ENCODE measurements around the gene PDZRN3. TPM values are rescaled to one million over a fixed set of nuclear protein-coding genes. Genes with fewer than 3 reads are reported as not detected.

The PDZRN3 gene
- total RNA-seq, 1 donor from 2014 or later = 3.4 TPM

- Mint-ChIP-seq H3K36me3 (no peaks in the 10 kb centered on the region), H3K4me1 (peaks cover 5% of the 10 kb centered on the region), H3K4me3 (no peak overlapping the region), H3K27me3 (ENCODE audit: insufficient read depth, low read depth) (no peaks in the 10 kb centered on the region), H3K9me3 (no peaks in the 10 kb centered on the region), H3K27ac (no peak overlapping the region)
- Histone ChIP-seq H3K4me3 (no peak overlapping the region), H3K79me2 (ENCODE audit: low read depth) (no peaks in the 10 kb centered on the region), H3K36me3 (no peaks in the 10 kb centered on the region), H3K27me3 (no peaks in the 10 kb centered on the region), H3K4me1 (no peaks in the 10 kb centered on the region), H3K27ac (no peak overlapping the region), H3K9me3 (ENCODE audit: low read depth) (no peaks in the 10 kb centered on the region), H2AFZ (replicated peaks) (no peak overlapping the region), H4K20me1 (ENCODE audit: low read depth) (no peaks in the 10 kb centered on the region), H3K9ac (no peak overlapping the region), H3K4me2 (no peak overlapping the region), H3F3A (ENCODE audit: low read depth) (no peaks in the 10 kb centered on the region)
- DNase-seq (ENCODE audit: low spot score) = no peak
- TF ChIP-seq EZH2 (IDR thresholded peaks at IDR 0.05) (no peak), EZH2phosphoT487 (IDR thresholded peaks at IDR 0.05) (no peak), CTCF (IDR thresholded peaks at IDR 0.05) (no peak)
Measured at GRCh38 chr3:73448041-73448440, 176.7 kb downstream of the PDZRN3 start.

DNA sequence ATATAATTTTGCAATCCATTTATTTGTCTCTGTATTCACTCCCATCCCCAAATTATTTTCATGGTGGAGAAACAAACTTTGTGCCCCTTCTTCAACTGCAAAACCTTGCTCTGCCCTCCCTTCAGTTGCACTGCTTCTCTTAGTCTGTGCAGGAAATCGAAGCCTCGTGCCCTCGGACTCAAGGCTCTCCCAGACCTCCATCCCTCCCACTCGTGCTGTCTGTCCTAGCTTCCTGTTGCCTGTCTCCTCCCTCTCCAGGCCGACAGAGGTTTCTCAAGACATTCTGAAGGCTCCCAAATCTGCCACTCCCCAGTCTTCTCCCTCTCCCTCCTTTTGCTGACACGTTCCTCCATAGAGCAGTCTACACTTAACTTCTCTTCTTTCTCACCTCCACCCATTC is 177.6 kb downstream of the PDZRN3 start:
- Histone ChIP-seq H3K27ac (no peak overlapping the region), H3K79me2 (ENCODE audit: low read depth) (no peaks in the 10 kb centered on the region), H3K4me3 (no peak overlapping the region), H3K9ac (no peak overlapping the region), H4K20me1 (ENCODE audit: low read depth) (no peaks in the 10 kb centered on the region), H3K27me3 (no peaks in the 10 kb centered on the region), H3K4me1 (no peaks in the 10 kb centered on the region), H2AFZ (replicated peaks) (no peak overlapping the region), H3K36me3 (no peaks in the 10 kb centered on the region), H3K4me2 (no peak overlapping the region), H3F3A (ENCODE audit: low read depth) (no peaks in the 10 kb centered on the region), H3K9me3 (ENCODE audit: low read depth) (no peaks in the 10 kb centered on the region)
- TF ChIP-seq CTCF (IDR thresholded peaks at IDR 0.05) (no peak), EZH2 (IDR thresholded peaks at IDR 0.05) (no peak), EZH2phosphoT487 (IDR thresholded peaks at IDR 0.05) (no peak)
- Mint-ChIP-seq H3K9me3 (no peaks in the 10 kb centered on the region), H3K27ac (no peak overlapping the region), H3K36me3 (no peaks in the 10 kb centered on the region), H3K4me3 (no peak overlapping the region), H3K4me1 (peaks cover 9% of the 10 kb centered on the region), H3K27me3 (ENCODE audit: insufficient read depth, low read depth) (no peaks in the 10 kb centered on the region)
- no peak for DNase-seq (ENCODE audit: low spot score)

DNA sequence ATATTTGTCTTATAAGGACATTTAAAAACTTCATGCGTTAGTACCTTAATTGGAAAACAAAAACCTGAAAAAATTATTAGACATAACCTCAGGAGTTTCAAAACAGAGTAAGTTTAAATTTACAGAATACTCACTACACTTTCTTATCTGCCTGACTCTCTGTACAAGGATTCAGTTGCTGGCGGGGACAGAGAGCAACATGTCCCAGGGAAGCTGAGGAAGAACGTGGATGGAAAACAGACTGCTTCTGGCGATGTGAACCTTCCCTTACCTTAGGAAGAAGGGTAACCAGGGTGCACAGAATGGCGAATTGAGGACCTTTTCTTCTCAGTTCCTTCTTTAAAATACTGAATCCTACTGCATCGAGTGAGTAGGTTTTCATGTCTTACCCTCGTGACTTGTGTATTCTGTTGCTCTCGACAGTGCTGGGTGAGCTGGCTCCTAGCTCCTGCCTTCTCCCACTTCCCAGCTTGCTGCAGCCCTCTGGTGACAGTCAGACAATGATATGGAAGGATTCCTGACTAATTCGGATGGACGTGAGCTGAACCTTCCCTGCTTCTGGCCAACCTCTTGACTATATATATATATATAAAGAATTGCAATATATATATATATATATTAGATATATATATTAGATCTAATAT is 178.2 kb downstream of the PDZRN3 start:
- H3K27me3 ChIP-seq = no peaks in the 10 kb centered on the region
- H3K4me1 ChIP-seq = no peaks in the 10 kb centered on the region
- no peaks in the 10 kb centered on the region for H3K36me3 Mint-ChIP-seq
- H3K27me3 Mint-ChIP-seq (ENCODE audit: insufficient read depth, low read depth) = peaks cover 2% of the 10 kb centered on the region
- H2AFZ ChIP-seq (replicated peaks) = no peak overlapping the region
- H3K9me3 ChIP-seq (ENCODE audit: low read depth) = no peaks in the 10 kb centered on the region
- H3K9me3 Mint-ChIP-seq = no peaks in the 10 kb centered on the region
- H3K4me3 Mint-ChIP-seq = no peak overlapping the region
- no peaks in the 10 kb centered on the region for H3F3A ChIP-seq (ENCODE audit: low read depth)
- H3K4me1 Mint-ChIP-seq = peaks cover 9% of the 10 kb centered on the region
- H3K9ac ChIP-seq = no peak overlapping the region
- no peak overlapping the region for H3K27ac ChIP-seq
- no peak overlapping the region for H3K27ac Mint-ChIP-seq
- no peak for TF ChIP-seq EZH2phosphoT487 (IDR thresholded peaks at IDR 0.05)
- TF ChIP-seq EZH2 (IDR thresholded peaks at IDR 0.05) = no peak
- TF ChIP-seq CTCF (IDR thresholded peaks at IDR 0.05) = no peak
- no peaks in the 10 kb centered on the region for H3K79me2 ChIP-seq (ENCODE audit: low read depth)
- DNase-seq (ENCODE audit: low spot score) = no peak
- H3K4me2 ChIP-seq = no peak overlapping the region
- no peaks in the 10 kb centered on the region for H3K36me3 ChIP-seq
- no peaks in the 10 kb centered on the region for H4K20me1 ChIP-seq (ENCODE audit: low read depth)
- H3K4me3 ChIP-seq = no peak overlapping the region
